ENCODE results near the gene RALGAPA2.

- TF ChIP-seq CTCF (conservative IDR thresholded peaks at IDR 0.05 in 1 of 2, IDR thresholded peaks at IDR 0.05 in 1 of 2; ENCODE audit: low read depth in 1 of 2, low read length in 2 of 2): no peak
- TF ChIP-seq EZH2 (IDR thresholded peaks at IDR 0.05; ENCODE audit: low read length, missing control alignments): no peak
These were observed 19.5 kb upstream of the RALGAPA2 start for GRCh38 chr20:20731945-20732296.
